HG03342 (cell line): ENCODE results near the gene CD72.
"Not testable (repeated sequence)": the region's sequence is repeated elsewhere in the genome, so short reads cannot be mapped to it uniquely, and the experiment has no call there.

ENCODE experiments used
- ATAC-seq: cut with Tn5 transposase; IDR thresholded peaks from one replicate; pipeline ENCODE4 v1.9.1; 2021; ENCODE audit warnings: mild to moderate bottlenecking, moderate library complexity; ENCODE audit not compliant: unreplicated experiment

The CD72 gene

GRCh38 chr9:35618854-35619799 lies 914 bp upstream of the CD72 start:
- peak; percentile 34 for ATAC-seq

DNA sequence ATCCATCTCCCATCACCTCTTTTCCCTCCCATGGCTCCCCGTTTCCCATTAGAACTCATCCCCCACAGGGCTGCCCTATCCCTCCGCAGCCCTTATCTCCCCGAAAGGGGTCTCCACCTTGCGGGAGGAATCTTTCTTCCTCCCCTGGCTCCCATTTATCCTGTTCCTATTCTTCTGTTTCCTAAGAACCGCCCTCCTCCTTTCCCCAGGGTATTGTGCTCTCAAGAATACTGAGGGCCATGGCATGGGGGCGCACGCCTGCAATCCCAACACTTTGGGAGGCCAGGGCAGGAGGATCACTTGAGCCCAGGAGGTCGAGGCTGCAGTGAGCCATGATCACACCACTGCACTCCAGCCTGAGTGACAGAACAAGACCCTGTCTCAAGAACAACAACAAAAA lies 665 bp downstream of the CD72 start:
- no peak for ATAC-seq

- ATAC-seq, result peak; percentile 38
Measured at GRCh38 chr9:35616681-35617459, 1.3 kb downstream of the CD72 start.

DNA sequence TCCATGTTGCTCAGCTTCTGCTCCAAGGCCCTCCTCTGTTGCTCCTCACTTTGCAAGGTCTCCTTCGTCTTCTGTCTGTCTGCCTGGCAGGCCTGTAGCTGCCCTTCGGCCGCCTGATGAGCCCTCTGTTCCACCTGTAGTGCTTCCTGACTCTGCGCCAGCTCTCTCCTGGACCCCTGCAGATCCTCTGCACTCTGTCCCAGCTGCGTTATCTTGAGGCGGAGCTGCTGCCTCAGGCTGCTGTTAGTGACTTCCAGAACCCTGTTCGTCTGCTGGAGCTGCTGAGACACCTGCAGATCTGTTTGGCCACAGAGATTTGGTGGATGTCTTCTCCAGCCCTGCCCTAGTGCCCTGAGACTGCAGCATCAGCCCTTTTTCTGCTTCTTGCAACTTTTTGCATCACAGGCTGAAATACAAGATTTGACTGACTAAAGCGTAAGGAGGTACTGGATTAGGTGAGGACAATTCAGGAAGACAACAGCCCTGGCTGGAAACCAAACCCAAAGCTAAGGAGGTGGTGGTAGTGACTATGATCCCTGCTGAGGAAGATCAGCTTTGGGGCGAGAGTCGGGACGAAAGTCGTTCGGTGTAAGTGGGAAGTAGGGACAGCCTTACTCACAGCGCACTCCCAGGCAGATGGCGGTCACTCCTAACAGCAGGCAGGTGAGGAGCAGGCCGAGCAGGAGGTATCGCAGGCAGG lies 2.1 kb downstream of the CD72 start:
- no peak for ATAC-seq

GRCh38 chr9:35612843-35613242 lies 5.4 kb downstream of the CD72 start:
- no peak for ATAC-seq

DNA sequence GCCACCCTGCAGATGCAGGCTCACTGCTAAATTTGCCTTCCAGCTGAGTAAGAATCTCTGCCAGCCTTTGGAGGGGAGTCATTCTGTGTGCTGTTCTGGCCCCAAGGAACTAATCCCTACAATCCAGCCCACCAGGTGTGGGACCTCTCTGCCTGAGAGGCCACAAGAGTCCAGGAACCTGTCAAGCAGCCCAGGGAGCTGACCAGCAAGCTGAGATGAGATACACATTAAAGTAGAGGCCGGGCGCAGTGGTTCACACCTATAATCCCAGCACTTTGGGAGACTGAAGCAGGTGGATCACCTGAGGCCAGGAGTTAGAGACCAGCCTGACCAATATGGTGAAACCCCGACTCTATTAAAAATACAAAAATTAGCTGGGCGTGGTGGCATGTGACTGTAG lies 6.1 kb downstream of the CD72 start:
- ATAC-seq, result not testable (repeated sequence)

- peak; percentile 62 for ATAC-seq
Measured at GRCh38 chr9:35611230-35611797, 6.9 kb downstream of the CD72 start.

- ATAC-seq, result no peak
Measured at GRCh38 chr9:35609820-35610163, 8.4 kb downstream of the CD72 start.

DNA sequence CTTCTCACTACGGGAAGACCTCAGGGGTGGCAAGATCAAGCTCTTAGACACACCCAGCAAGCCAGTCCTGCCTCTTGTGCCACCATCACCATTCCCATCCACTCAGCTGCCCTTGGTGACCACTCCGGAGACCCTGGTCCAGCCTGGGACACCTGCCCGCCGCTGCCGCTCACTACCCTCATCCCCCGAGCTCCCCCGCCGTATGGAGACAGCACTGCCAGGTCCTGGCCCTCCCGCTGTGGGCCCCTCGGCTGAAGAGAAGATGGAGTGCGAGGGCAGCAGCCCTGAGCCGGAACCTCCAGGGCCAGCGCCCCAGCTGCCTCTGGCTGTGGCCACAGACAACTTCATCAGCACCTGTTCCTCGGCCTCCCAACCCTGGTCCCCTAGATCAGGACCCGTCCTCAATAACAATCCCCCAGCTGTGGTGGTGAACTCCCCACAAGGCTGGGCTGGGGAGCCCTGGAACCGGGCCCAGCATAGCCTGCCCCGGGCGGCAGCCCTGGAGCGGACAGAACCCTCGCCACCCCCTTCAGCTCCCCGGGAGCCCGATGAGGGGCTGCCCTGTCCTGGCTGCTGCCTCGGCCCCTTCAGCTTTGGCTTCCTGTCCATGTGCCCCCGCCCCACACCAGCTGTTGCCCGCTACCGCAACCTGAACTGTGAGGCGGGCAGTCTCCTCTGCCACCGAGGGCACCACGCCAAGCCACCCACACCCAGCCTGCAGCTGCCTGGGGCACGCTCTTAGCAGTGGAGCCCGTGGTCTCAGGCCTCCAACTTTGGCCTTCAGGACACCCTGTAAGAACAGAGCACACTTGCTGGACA lies 9.0 kb downstream of the CD72 start:
- ATAC-seq, result no peak

GRCh38 chr9:35608221-35608620 lies 10.0 kb downstream of the CD72 start:
- no peak for ATAC-seq

- no peak for ATAC-seq
Measured at GRCh38 chr9:35606726-35607125, 11.5 kb downstream of the CD72 start.

GRCh38 chr9:35606138-35606504 lies 12.1 kb downstream of the CD72 start:
- ATAC-seq, result no peak

DNA sequence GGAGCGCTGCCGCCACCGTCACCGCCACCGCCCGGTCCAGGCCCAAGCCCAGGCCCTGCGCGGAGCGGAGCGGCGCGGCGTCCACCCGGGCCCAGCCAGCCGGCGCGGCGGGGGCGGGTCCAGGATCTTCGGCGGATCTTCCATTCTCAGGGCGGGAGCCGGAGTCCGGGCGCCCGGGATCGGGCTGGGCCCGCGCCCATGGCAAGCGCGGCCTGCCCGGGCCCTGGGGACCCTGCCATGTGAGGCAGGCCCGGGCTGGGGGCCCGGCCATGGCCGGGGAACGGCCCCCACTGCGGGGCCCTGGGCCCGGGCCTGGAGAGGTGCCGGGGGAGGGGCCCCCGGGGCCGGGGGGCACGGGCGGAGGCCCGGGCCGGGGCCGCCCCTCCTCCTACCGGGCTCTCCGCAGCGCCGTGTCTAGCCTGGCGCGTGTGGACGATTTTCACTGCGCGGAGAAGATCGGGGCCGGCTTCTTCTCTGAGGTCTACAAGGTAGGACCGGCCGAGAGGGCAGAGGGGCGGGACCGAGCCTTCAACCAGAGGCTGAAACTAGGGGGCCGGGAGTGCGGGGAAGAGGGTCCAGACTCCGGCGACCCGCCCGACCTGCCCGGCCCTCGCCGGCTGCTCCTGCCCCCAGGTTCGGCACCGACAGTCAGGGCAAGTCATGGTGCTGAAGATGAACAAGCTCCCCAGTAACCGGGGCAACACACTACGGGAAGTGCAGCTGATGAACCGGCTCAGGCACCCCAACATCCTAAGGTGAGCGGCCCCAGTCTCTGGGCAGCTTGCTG lies 12.7 kb downstream of the CD72 start:
- ATAC-seq, result peak; percentile 6

- peak; percentile 38 for ATAC-seq
Measured at GRCh38 chr9:35604578-35605350, 13.4 kb downstream of the CD72 start, which contains the start of gene TESK1. TESK1 (plus strand) TSS chr9:35605262; CDS start chr9:35605620, 358 bp downstream.

DNA sequence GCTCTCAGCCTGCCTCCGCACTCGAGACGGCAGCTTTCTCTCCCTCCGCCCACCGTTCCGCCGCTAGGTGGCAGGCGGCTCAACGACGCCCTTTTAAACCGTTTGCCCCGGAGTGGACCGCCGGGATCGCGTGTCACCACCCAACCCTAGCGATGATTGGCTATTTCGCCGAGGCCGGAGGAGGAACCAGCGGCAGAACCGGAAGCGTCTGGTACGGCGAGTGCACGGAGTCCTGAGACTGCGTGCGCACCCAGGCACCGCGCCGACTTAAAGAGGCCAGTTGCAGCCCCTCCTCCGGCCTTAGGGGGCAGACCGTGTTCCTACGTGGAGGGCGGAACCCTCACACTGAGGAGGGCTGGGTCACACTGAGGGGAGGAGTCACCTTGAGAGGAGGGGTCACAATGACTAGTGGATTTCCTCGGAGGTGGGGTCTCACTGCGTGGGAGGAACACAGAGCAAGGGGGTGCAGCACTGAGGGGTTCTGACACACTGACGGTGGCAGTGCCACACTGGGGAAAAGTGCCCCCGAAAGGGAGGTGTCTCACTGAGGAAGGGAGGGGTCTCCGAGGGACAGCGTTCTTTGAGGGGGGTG lies 14.1 kb downstream of the CD72 start:
- peak; percentile 79 for ATAC-seq

- ATAC-seq, result no peak
Measured at GRCh38 chr9:35603506-35603985, 14.7 kb downstream of the CD72 start.

DNA sequence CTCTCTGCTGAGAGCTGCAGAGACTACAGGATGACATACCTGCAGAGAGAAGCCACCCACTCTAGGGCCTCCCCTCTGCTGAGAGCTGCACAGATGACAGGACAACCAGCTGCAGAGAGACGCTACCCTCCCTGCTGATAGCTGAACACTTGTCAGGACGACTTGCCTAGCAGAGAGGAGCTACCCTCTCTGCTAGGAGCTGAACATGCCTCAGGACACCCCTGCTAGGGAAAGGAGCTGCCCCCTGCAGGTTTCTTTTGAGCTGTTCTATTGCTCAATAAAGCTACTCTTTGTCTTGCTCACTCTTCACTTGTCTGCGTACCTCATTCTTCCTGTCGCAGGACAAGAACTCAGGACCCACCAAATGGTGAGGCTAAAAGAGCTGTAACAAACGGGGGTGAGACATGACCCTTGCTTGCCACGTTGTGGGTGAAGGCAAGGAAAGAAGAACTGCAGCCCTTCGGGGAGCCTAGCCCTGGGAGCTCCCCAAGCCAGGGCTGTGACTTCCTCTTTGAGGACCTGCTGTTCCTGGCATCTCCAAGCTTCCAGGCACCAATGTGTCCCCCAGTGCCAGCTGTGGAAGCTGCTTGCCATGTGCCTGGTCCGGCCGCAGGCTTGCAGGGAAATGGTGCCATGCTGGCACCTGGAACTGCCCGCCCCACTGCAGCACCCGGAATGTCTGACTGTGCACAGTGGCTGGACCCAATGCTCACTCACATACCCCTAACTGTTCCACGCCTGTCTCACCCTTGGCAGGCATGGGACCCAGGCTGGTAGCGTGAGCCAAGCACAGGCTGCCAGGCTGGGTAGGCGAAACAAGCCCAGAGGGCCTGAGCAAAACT lies 18.2 kb downstream of the CD72 start:
- no peak for ATAC-seq
